Activated CD4-positive, alpha-beta T cell treated with anti-CD3 and anti-CD28 coated beads, Interleukin-10, Interleukin-2, amounts not matched to agents 100 ng/mL and 50 ng/mL, durations not matched to agents 16 hours and 8 hours (primary cell): ENCODE results near the gene TDG.
"Not testable (repeated sequence)": the region's sequence is repeated elsewhere in the genome, so short reads cannot be mapped to it uniquely, and the experiment has no call there.

Experiments
- DNase-seq: peaks from one replicate; pipeline ENCODE4 v3.0.0-alpha.2; 2020

The TDG gene

DNA sequence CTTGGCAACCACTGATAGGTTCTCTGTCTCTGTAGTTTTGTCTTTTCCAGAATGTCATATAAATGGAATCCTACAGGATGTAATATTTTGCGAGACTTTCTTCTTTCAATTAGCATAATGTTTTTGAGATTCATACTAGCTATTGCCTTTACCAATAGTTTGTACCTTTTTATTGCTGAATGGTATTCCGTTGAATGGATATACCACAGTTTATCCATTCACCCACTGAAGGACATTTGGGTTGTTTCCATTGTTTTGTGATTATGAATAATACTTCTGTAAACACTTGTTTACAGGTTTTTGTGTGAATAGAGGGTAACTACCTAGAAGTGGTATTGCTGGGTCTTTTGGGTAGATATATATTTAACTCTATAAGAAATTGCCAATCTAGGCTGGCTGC lies 58.0 kb downstream of the TDG start:
- DNase-seq: no peak

DNA sequence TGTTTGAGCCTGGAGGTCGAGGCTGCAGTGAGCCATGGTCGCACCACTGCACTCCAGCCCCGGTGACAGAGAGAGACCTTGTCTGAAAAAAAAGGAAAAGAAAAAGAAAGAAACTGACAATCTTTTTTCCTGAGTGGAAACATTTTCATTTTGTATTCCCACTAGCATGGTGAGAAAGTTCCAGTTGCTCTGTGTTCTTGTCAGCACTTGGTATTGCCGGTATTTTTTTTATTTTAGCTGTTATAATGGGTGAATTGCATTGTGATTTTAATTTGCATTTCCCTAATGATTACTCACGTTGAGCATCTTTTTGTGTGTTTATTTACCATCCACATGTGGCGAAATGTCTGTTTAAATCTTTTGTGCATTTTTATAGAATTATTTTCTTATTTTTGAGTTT lies 58.7 kb downstream of the TDG start:
- DNase-seq: no peak

GRCh38 chr12:104025771-104026170 lies 60.1 kb downstream of the TDG start:
- no peak for DNase-seq

GRCh38 chr12:104026841-104027599 lies 61.3 kb downstream of the TDG start:
- DNase-seq: no peak

DNA sequence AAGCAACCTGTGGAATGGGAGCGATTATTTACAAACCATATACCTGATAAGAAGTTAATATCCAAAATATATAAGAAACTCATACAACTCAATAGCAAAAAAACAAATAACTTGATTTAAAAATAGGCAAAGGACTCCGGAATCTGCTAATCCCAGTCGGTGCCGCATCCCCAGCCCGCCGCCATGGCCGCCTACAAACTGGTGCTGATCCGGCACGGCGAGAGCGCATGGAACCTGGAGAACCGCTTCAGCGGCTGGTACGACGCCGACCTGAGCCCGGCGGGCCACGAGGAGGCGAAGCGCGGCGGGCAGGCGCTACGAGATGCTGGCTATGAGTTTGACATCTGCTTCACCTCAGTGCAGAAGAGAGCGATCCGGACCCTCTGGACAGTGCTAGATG lies 64.9 kb downstream of the TDG start:
- DNase-seq: not testable (repeated sequence)

- not testable (repeated sequence) for DNase-seq
These were observed 70.5 kb downstream of the TDG start for GRCh38 chr12:104036143-104036542.
